ENCODE results near the gene PPP1R9A. TPM values are rescaled to one million over a fixed set of nuclear protein-coding genes. Genes with fewer than 3 reads are reported as not detected.

PPP1R9A gene
- total RNA-seq, 2 donors from 2014 or later = 17.7 to 20.2 TPM

- Histone ChIP-seq H3K9ac (ENCODE audit: low read depth in 2 of 2, low read length in 2 of 2) (no peak overlapping the region), H3K27ac (no peak overlapping the region), H3K27me3 (no peaks in the 10 kb centered on the region), H3K36me3 (no peaks in the 10 kb centered on the region), H3K4me1 (no peaks in the 10 kb centered on the region), H3K4me3 (no peak overlapping the region), H3K9me3 (no peaks in the 10 kb centered on the region)
- TF ChIP-seq CTCF (IDR thresholded peaks at IDR 0.05) = no peak
- intact Hi-C loops (cut with DNase I) = no loop called here
- DNase-seq = no peak
Measured at GRCh38 chr7:95059842-95060313, 152.5 kb downstream of the PPP1R9A start.

- H3K27ac ChIP-seq = no peak overlapping the region
- H3K9ac ChIP-seq (ENCODE audit: low read depth in 2 of 2, low read length in 2 of 2) = no peak overlapping the region
- H3K36me3 ChIP-seq = no peaks in the 10 kb centered on the region
- H3K4me1 ChIP-seq = no peaks in the 10 kb centered on the region
- TF ChIP-seq CTCF (IDR thresholded peaks at IDR 0.05) = no peak
- H3K9me3 ChIP-seq = no peaks in the 10 kb centered on the region
- no peak overlapping the region for H3K4me3 ChIP-seq
- DNase-seq = no peak
- no peaks in the 10 kb centered on the region for H3K27me3 ChIP-seq
- intact Hi-C loops (cut with DNase I) = no loop called here
Measured at GRCh38 chr7:95062901-95063300, 155.5 kb downstream of the PPP1R9A start.

- H3K4me3 ChIP-seq = no peak overlapping the region
- H3K36me3 ChIP-seq = no peaks in the 10 kb centered on the region
- intact Hi-C loops (cut with DNase I) = no loop called here
- no peak for DNase-seq
- no peak for TF ChIP-seq CTCF (IDR thresholded peaks at IDR 0.05)
- no peaks in the 10 kb centered on the region for H3K9me3 ChIP-seq
- H3K27ac ChIP-seq = no peak overlapping the region
- H3K9ac ChIP-seq (ENCODE audit: low read depth in 2 of 2, low read length in 2 of 2) = no peak overlapping the region
- no peaks in the 10 kb centered on the region for H3K27me3 ChIP-seq
- peaks cover 3% of the 10 kb centered on the region for H3K4me1 ChIP-seq
Measured at GRCh38 chr7:95066737-95067530, 159.5 kb downstream of the PPP1R9A start.

- Histone ChIP-seq H3K9ac (ENCODE audit: low read depth in 2 of 2, low read length in 2 of 2) (no peak overlapping the region), H3K9me3 (no peaks in the 10 kb centered on the region), H3K4me1 (no peaks in the 10 kb centered on the region), H3K36me3 (no peaks in the 10 kb centered on the region), H3K27me3 (no peaks in the 10 kb centered on the region), H3K27ac (no peak overlapping the region), H3K4me3 (no peak overlapping the region)
- intact Hi-C loops (cut with DNase I) = no loop called here
- DNase-seq = no peak
- TF ChIP-seq CTCF (IDR thresholded peaks at IDR 0.05) = no peak
Measured at GRCh38 chr7:95088536-95089215, 181.3 kb downstream of the PPP1R9A start.

- H3K9me3 ChIP-seq = no peaks in the 10 kb centered on the region
- no peaks in the 10 kb centered on the region for H3K36me3 ChIP-seq
- TF ChIP-seq CTCF (IDR thresholded peaks at IDR 0.05) = no peak
- H3K4me1 ChIP-seq = no peaks in the 10 kb centered on the region
- intact Hi-C loops (cut with DNase I) = no loop called here
- H3K4me3 ChIP-seq = no peak overlapping the region
- H3K27me3 ChIP-seq = no peaks in the 10 kb centered on the region
- H3K9ac ChIP-seq (ENCODE audit: low read depth in 2 of 2, low read length in 2 of 2) = no peak overlapping the region
- DNase-seq = no peak
- H3K27ac ChIP-seq = no peak overlapping the region
Measured at GRCh38 chr7:95089414-95090315, 182.3 kb downstream of the PPP1R9A start.

Measured in colonic mucosa (tissue), 4 donors.